GM23338 (cell line): ENCODE data around the gene OR5B21. TPM values are rescaled to one million over a fixed set of nuclear protein-coding genes. Genes with fewer than 3 reads are reported as not detected.

ENCODE experiments used
- ATAC-seq: fragments of 200-7000 bp; cut with Tn5 transposase; 3 replicates; pipeline ENCODE4 v1.9.1; 2020
- DNase-seq: peaks from one replicate; pipeline ENCODE4 v3.0.0-alpha.2; 2015; ENCODE audit warnings: low spot score
- H2AFZ ChIP-seq: fragments of 200-600 bp; sonication (generic); 2 replicates; pipeline ENCODE4 v1.8.0; 2016; ENCODE audit warnings: antibody characterized with exemption, mild to moderate bottlenecking, moderate library complexity
- H3F3A ChIP-seq: fragments of 200-600 bp; sonication (generic); replicated peaks from 2 replicates; pipeline ENCODE4 v1.8.0; 2017; ENCODE audit warnings: antibody characterized with exemption, mixed run types, low read depth
- H3K27ac ChIP-seq: fragments of 200-600 bp; sonication (generic); 2 replicates; pipeline ENCODE4 v1.6.1; 2016; ENCODE audit warnings: low read depth
- H3K27me3 ChIP-seq: fragments of 200-600 bp; sonication (generic); 2 replicates; pipeline ENCODE4 v1.8.0; 2016; ENCODE audit warnings: mild to moderate bottlenecking, mixed run types, moderate library complexity; ENCODE audit not compliant: insufficient read depth
- H3K36me3 ChIP-seq: fragments of 200-600 bp; sonication (generic); 2 replicates; pipeline ENCODE4 v1.8.0; 2016; ENCODE audit warnings: mild to moderate bottlenecking; ENCODE audit not compliant: insufficient read depth
- H3K4me1 ChIP-seq: fragments of 200-600 bp; sonication (generic); 2 replicates; pipeline ENCODE4 v1.8.0; 2016; ENCODE audit warnings: mild to moderate bottlenecking, moderate library complexity; ENCODE audit not compliant: insufficient read depth
- H3K4me2 ChIP-seq: fragments of 200-600 bp; sonication (generic); 2 replicates; pipeline ENCODE4 v1.7.1; 2017; ENCODE audit warnings: mixed run types
- H3K4me3 ChIP-seq: fragments of 200-600 bp; sonication (generic); 2 replicates; pipeline ENCODE4 v1.6.1; 2016; ENCODE audit warnings: mixed run types
- H3K79me2 ChIP-seq: fragments of 200-600 bp; sonication (generic); replicated peaks from 2 replicates; pipeline ENCODE4 v1.8.0; 2017; ENCODE audit warnings: mild to moderate bottlenecking; ENCODE audit not compliant: insufficient read depth
- H3K9me2 ChIP-seq: fragments of 200-600 bp; sonication (generic); 2 replicates; pipeline ENCODE4 v1.8.0; 2017; ENCODE audit not compliant: insufficient read depth
- H4K20me1 ChIP-seq: fragments of 200-600 bp; sonication (generic); replicated peaks from 2 replicates; pipeline ENCODE4 v1.8.0; 2017; ENCODE audit warnings: mild to moderate bottlenecking; ENCODE audit not compliant: insufficient read depth
- H3K27ac Mint-ChIP-seq: 2 replicates; pipeline ENCODE4 v1.8.0; 2020; ENCODE audit warnings: inconsistent platforms, mild to moderate bottlenecking, moderate library complexity, mixed read lengths
- H3K27me3 Mint-ChIP-seq: 3 replicates; pipeline ENCODE4 v1.8.0; 2022; ENCODE audit warnings: low read depth, mild to moderate bottlenecking, moderate library complexity, mixed read lengths, inconsistent platforms; ENCODE audit not compliant: insufficient read depth, poor library complexity
- H3K36me3 Mint-ChIP-seq: 3 replicates; pipeline ENCODE4 v1.8.0; 2021; ENCODE audit warnings: low read depth, mild to moderate bottlenecking, inconsistent platforms, moderate library complexity, mixed read lengths
- H3K4me1 Mint-ChIP-seq: 3 replicates; pipeline ENCODE4 v1.8.0; 2020; ENCODE audit warnings: mild to moderate bottlenecking, inconsistent platforms, mixed read lengths
- H3K4me3 Mint-ChIP-seq: 3 replicates; pipeline ENCODE4 v1.8.0; 2021; ENCODE audit warnings: moderate library complexity, mild to moderate bottlenecking, inconsistent platforms, mixed read lengths
- H3K9me3 Mint-ChIP-seq: 3 replicates; pipeline ENCODE4 v1.8.0; 2020; ENCODE audit warnings: moderate library complexity, mild to moderate bottlenecking, inconsistent platforms, mixed read lengths
- CREB1 ChIP-seq: fragments of 250-450 bp; sonication (Bioruptor Pico); IDR thresholded peaks from 2 replicates; pipeline ENCODE4 v1.5.0; 2020; ENCODE audit warnings: low read depth, mild to moderate bottlenecking, moderate library complexity
- CTCF ChIP-seq, 2 experiments: fragments of 200-600 bp in 1 of 2; sonication (generic) in 1 of 2; conservative IDR thresholded peaks; 2 replicates each; pipeline versions ENCODE4 v1.5.1 to v1.6.1; 2016 to 2017; ENCODE audit warnings: antibody characterized with exemption in 2 of 2, low read depth in 2 of 2, mild to moderate bottlenecking in 2 of 2, moderate library complexity in 1 of 2
- ETS1 ChIP-seq: IDR thresholded peaks from 2 replicates; pipeline ENCODE4 v1.6.1; 2016; ENCODE audit warnings: antibody characterized with exemption
- EZH2 ChIP-seq: fragments of 200-600 bp; sonication (generic); IDR thresholded peaks from one replicate; pipeline ENCODE4 v1.8.0; 2017; ENCODE audit warnings: antibody characterized with exemption, mild to moderate bottlenecking, low read depth; ENCODE audit not compliant: unreplicated experiment
- EZH2phosphoT487 ChIP-seq: fragments of 200-600 bp; sonication (generic); IDR thresholded peaks from one replicate; pipeline ENCODE4 v1.8.1; 2018; ENCODE audit warnings: antibody characterized with exemption; ENCODE audit not compliant: unreplicated experiment
- JUNB ChIP-seq: IDR thresholded peaks from one replicate; pipeline ENCODE4 v1.6.1; 2016; ENCODE audit warnings: antibody characterized with exemption; ENCODE audit not compliant: unreplicated experiment
- NANOG ChIP-seq: IDR thresholded peaks from 2 replicates; pipeline ENCODE4 v1.6.1; 2016; ENCODE audit warnings: antibody characterized with exemption, borderline replicate concordance
- POLR2AphosphoS5 ChIP-seq: IDR thresholded peaks from 2 replicates; pipeline ENCODE4 v1.6.1; 2016; ENCODE audit warnings: antibody characterized with exemption, low read depth
- REST ChIP-seq: IDR thresholded peaks from one replicate; pipeline ENCODE4 v1.6.1; 2018; ENCODE audit warnings: antibody characterized with exemption; ENCODE audit not compliant: unreplicated experiment
- STAT1 ChIP-seq: IDR thresholded peaks from one replicate; pipeline ENCODE4 v1.6.1; 2016; ENCODE audit warnings: antibody characterized with exemption; ENCODE audit not compliant: unreplicated experiment
- ZNF114 ChIP-seq: fragments of 250-450 bp; sonication (Bioruptor Pico); IDR thresholded peaks from 2 replicates; pipeline ENCODE4 v1.5.0; 2020; ENCODE audit warnings: mild to moderate bottlenecking, moderate library complexity
- ZNF331 ChIP-seq: fragments of 250-450 bp; sonication (Bioruptor Pico); IDR thresholded peaks from 2 replicates; pipeline ENCODE4 v1.5.0; 2020; ENCODE audit warnings: low read depth, mild to moderate bottlenecking, moderate library complexity
- ZNF462 ChIP-seq: fragments of 250-450 bp; sonication (Bioruptor Pico); IDR thresholded peaks from 2 replicates; pipeline ENCODE4 v1.5.0; 2020; ENCODE audit warnings: mild to moderate bottlenecking, moderate library complexity
- polyA plus RNA-seq: library from polyadenylated mRNA; unstranded; fragments of >200 nt; fragmentation: Nextera tagmentation; extraction: Ambion mirVana; gene quantifications from 2 replicates; pipeline ENCODE4 v1.2.1, GENCODE V29; 2016
- total RNA-seq: library from RNA; depleted of rRNA; stranded (reverse); fragments of >200 nt; shearing (Covaris generic); gene quantifications from 2 replicates; pipeline ENCODE4 v1.2.3, GENCODE V29; 2014

Gene OR5B21
- total and polyA plus RNA-seq, 2 experiments from 2014 or later: not detected

GRCh38 chr11:58509748-58510147, 1.8 kb upstream of the OR5B21 start:
- Histone ChIP-seq H3F3A (no peaks in the 10 kb centered on the region), H3K4me3 (no peak overlapping the region), H2AFZ (no peak overlapping the region), H3K9me2 (no peaks in the 10 kb centered on the region), H3K79me2 (no peaks in the 10 kb centered on the region), H3K4me2 (no peak overlapping the region), H3K27me3 (no peaks in the 10 kb centered on the region), H3K36me3 (no peaks in the 10 kb centered on the region), H4K20me1 (no peaks in the 10 kb centered on the region), H3K27ac (no peak overlapping the region), H3K4me1 (peaks cover 15% of the 10 kb centered on the region)
- Mint-ChIP-seq H3K4me3 (no peak overlapping the region), H3K9me3 (no peaks in the 10 kb centered on the region), H3K27ac (no peak overlapping the region), H3K36me3 (no peaks in the 10 kb centered on the region), H3K4me1 (peaks cover 20% of the 10 kb centered on the region; the same call in 2 of the 3 replicates), H3K27me3 (peaks cover 3% of the 10 kb centered on the region)
- TF ChIP-seq CTCF (conservative IDR thresholded peaks at IDR 0.05; ENCODE audit: low read depth in 2 of 2) (no peak), STAT1 (no peak), ZNF331 (CRISPR knock-in tag) (no peak), NANOG (no peak), ZNF462 (CRISPR knock-in tag) (no peak), EZH2phosphoT487 (no peak), EZH2 (no peak), ETS1 (no peak), REST (no peak), ZNF114 (CRISPR knock-in tag) (no peak), JUNB (no peak), POLR2AphosphoS5 (no peak), CREB1 (CRISPR knock-in tag) (no peak)
- no peak for ATAC-seq
- no peak for DNase-seq
